B cell (primary cell): ENCODE data around the gene DNAJB6. TPM values are rescaled to one million over a fixed set of nuclear protein-coding genes. Genes with fewer than 3 reads are reported as not detected.

Experiments
- ATAC-seq: fragments of 200-7000 bp; cut with Tn5 transposase; one replicate; pipeline ENCODE4 v1.10.0; 2021; ENCODE audit warnings: low read depth, mild to moderate bottlenecking, moderate number of reproducible peaks, moderate library complexity
- CTCF ChIA-PET: fragments of 350-600 bp; sonication (Branson Sonifier 250); formaldehyde crosslinking; loops from one replicate; lab custom pipeline; 2021; ENCODE audit warnings: antibody characterized with exemption, inconsistent platforms; lab: Charles Lee
- POLR2A ChIA-PET: fragments of 350-600 bp; sonication (Branson Sonifier 250); formaldehyde crosslinking; loops from one replicate; lab custom pipeline; 2021; ENCODE audit warnings: antibody characterized with exemption; lab: Charles Lee
- DNase-seq: peaks from one replicate; pipeline ENCODE4 v3.0.0; 2013
- H2AFZ ChIP-seq: 2 replicates; pipeline ENCODE4 v1.6.1; 2012; ENCODE audit warnings: mild to moderate bottlenecking, low read depth, low read length; ENCODE audit not compliant: insufficient read depth, poor library complexity, severe bottlenecking
- H3K27ac ChIP-seq, 2 donors: 1 replicate in 1 of 2; 2 replicates in 1 of 2; pipeline ENCODE4 v1.5.1; 2012 to 2013; ENCODE audit warnings: low read length in 2 of 2, mild to moderate bottlenecking in 2 of 2, moderate library complexity in 1 of 2
- H3K27me3 ChIP-seq, 4 experiments: fragments of 200-600 bp in 1 of 4; sonication (generic) in 1 of 4; replicated peaks in 1 of 4; 1 replicate in 2 of 4; 2 replicates in 2 of 4; pipeline versions ENCODE4 v1.6.1 to v1.7.0; 2013 to 2016; ENCODE audit warnings: low read length in 3 of 4, mild to moderate bottlenecking in 2 of 4, mixed read lengths in 1 of 4, moderate library complexity in 1 of 4; ENCODE audit not compliant: insufficient read depth in 4 of 4, control insufficient read depth in 3 of 4; ENCODE audit errors: control extremely low read depth in 1 of 4
- H3K36me3 ChIP-seq, 2 experiments: replicated peaks in 1 of 2; 1 replicate in 1 of 2; 2 replicates in 1 of 2; pipeline versions ENCODE4 v1.6.1 to v1.7.1; 2013; ENCODE audit warnings: low read length in 1 of 2; ENCODE audit not compliant: insufficient read depth in 2 of 2, control insufficient read depth in 1 of 2; ENCODE audit errors: control extremely low read depth in 1 of 2, extremely low read depth in 1 of 2
- H3K4me1 ChIP-seq, 2 donors: fragments of 200-600 bp in 1 of 2; sonication (generic) in 1 of 2; 1 replicate in 1 of 2; 2 replicates in 1 of 2; pipeline versions ENCODE4 v1.5.1 to v1.6.1; 2013 to 2017; ENCODE audit warnings: low read length in 2 of 2; ENCODE audit not compliant: control insufficient read depth in 2 of 2, insufficient read depth in 2 of 2
- H3K4me2 ChIP-seq: replicated peaks from 2 replicates; pipeline ENCODE3; 2012; ENCODE audit warnings: mild to moderate bottlenecking, low read depth, low read length; ENCODE audit not compliant: poor library complexity, severe bottlenecking
- H3K4me3 ChIP-seq, 5 experiments: fragments of 200-600 bp in 1 of 5; sonication (generic) in 1 of 5; 1 replicate in 3 of 5; 2 replicates in 2 of 5; pipeline versions ENCODE4 v1.5.1 to v1.7.0; 2011 to 2016; ENCODE audit warnings: low read length in 4 of 5, mild to moderate bottlenecking in 4 of 5, low read depth in 2 of 5, control low read depth in 1 of 5, moderate library complexity in 1 of 5; ENCODE audit not compliant: insufficient read depth in 1 of 5; ENCODE audit errors: control extremely low read depth in 1 of 5, extremely low read depth in 1 of 5
- H3K79me2 ChIP-seq: fragments of 200-600 bp; sonication (generic); one replicate; pipeline ENCODE4 v1.6.0; 2016; ENCODE audit warnings: low read length; ENCODE audit not compliant: control insufficient read depth, insufficient read depth
- H3K9ac ChIP-seq: fragments of 200-600 bp; sonication (generic); 2 replicates; pipeline ENCODE4 v1.6.1; 2017; ENCODE audit warnings: mild to moderate bottlenecking, low read length, moderate library complexity
- H3K9me3 ChIP-seq, 3 donors: one replicate each; pipeline versions ENCODE4 v1.6.1 to v1.7.1; 2013; ENCODE audit warnings: low read length in 2 of 3; ENCODE audit not compliant: control insufficient read depth in 2 of 3, insufficient read depth in 1 of 3; ENCODE audit errors: control extremely low read depth in 1 of 3
- H4K20me1 ChIP-seq: 2 replicates; pipeline ENCODE4 v1.6.0; 2012; ENCODE audit warnings: mild to moderate bottlenecking, low read length; ENCODE audit not compliant: insufficient read depth, control insufficient read depth, poor library complexity, severe bottlenecking
- H3K27ac Mint-ChIP-seq: one replicate; pipeline ENCODE4 v1.8.0; 2021; ENCODE audit warnings: mixed read lengths
- H3K27me3 Mint-ChIP-seq: one replicate; pipeline ENCODE4 v1.8.0; 2021; ENCODE audit warnings: mixed read lengths
- H3K4me1 Mint-ChIP-seq: one replicate; pipeline ENCODE4 v1.8.0; 2021; ENCODE audit warnings: mixed read lengths
- H3K4me3 Mint-ChIP-seq: one replicate; pipeline ENCODE4 v1.8.0; 2021; ENCODE audit warnings: mixed read lengths
- H3K9me3 Mint-ChIP-seq: one replicate; pipeline ENCODE4 v1.8.0; 2022; ENCODE audit warnings: mixed read lengths; ENCODE audit not compliant: insufficient read depth
- EZH2 ChIP-seq: IDR thresholded peaks from 2 replicates; pipeline ENCODE4 v1.6.1; 2012; ENCODE audit warnings: borderline replicate concordance, low read depth, mild to moderate bottlenecking, moderate library complexity, low read length; ENCODE audit not compliant: insufficient read depth, poor library complexity, severe bottlenecking
- WGBS: methylation state at CpG from one replicate; pipeline ENCODE4 v1.1.5; 2013; ENCODE audit warnings: missing lambda C conversion rate; ENCODE audit not compliant: insufficient coverage; 5-methylcytosine and 5-hydroxymethylcytosine counted together
- intact Hi-C: fragments of 100-400 bp; cut with micrococcal nuclease; formaldehyde crosslinking; loops from one replicate; pipeline ENCODE4 v1.10.0; 2022
- polyA plus RNA-seq: library from polyadenylated mRNA; depleted of rRNA; stranded (reverse); fragments of >200 nt; gene quantifications from 2 replicates; pipeline ENCODE4 v1.2.3, GENCODE V29; 2012
- total RNA-seq, 2 donors: library from RNA; stranded (reverse); fragments of 120-200 nt in 1 of 2; gene quantifications; 1 replicate in 1 of 2; 2 replicates in 1 of 2; pipeline versions ENCODE4 v1.2.3 to v1.2.4, GENCODE V29; 2013 to 2022
- TF ChIP-seq, protein P1 (sequence below): fragments of 200-600 bp; IDR thresholded peaks from one replicate; pipeline ENCODE4 v1.8.0; 2022; ENCODE audit warnings: antibody characterized with exemption, mild to moderate bottlenecking

DNAJB6 gene
- total and polyA plus RNA-seq, 2 donors (not counting 1 experiment from before 2014, with no cell fraction given), result 22.4 to 116 TPM

DNA sequence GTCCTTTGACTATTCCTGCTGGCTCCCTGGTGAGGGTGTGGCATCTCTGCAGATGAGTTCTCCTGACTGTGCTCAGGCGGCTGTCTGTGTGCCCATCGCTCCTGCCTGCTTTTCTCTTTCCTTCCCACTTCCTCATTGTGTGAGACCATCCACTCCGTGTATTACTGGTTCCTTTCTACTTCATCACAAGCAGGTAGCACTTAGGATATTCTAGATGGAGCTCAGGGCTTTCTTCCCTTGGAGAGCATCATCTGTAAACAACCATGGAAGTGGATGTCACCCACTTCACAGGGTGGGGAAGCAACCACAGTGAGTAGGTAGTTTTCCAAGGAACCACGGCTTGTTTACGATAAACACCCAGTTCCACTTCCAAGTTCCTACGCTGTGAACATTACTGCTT, 15.7 kb downstream of the DNAJB6 start:
- Histone ChIP-seq H3K4me3 (no peak overlapping the region), H3K9ac (peak overlapping the region; percentile 17), H3K4me2 (peak overlapping the region; percentile 34), H3K27ac (peak overlapping the region in 1 of 2 donors; percentile 1), H2AFZ (no peak overlapping the region), H3K79me2 (peaks cover 100% of the 10 kb centered on the region), H3K36me3 (peaks cover 2 to 16% of the 10 kb centered on the region in 2 experiments), H3K9me3 (no peaks in the 10 kb centered on the region), H3K27me3 (no peaks in the 10 kb centered on the region), H4K20me1 (peaks cover 98% of the 10 kb centered on the region), H3K4me1 (peaks cover 24 to 43% of the 10 kb centered on the region in 2 donors)
- TF ChIP-seq, protein P1, sequence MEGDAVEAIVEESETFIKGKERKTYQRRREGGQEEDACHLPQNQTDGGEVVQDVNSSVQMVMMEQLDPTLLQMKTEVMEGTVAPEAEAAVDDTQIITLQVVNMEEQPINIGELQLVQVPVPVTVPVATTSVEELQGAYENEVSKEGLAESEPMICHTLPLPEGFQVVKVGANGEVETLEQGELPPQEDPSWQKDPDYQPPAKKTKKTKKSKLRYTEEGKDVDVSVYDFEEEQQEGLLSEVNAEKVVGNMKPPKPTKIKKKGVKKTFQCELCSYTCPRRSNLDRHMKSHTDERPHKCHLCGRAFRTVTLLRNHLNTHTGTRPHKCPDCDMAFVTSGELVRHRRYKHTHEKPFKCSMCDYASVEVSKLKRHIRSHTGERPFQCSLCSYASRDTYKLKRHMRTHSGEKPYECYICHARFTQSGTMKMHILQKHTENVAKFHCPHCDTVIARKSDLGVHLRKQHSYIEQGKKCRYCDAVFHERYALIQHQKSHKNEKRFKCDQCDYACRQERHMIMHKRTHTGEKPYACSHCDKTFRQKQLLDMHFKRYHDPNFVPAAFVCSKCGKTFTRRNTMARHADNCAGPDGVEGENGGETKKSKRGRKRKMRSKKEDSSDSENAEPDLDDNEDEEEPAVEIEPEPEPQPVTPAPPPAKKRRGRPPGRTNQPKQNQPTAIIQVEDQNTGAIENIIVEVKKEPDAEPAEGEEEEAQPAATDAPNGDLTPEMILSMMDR, result no peak
- TF ChIP-seq EZH2, result no peak
- H3K9me3 Mint-ChIP-seq, result no peaks in the 10 kb centered on the region
- peaks cover 70% of the 10 kb centered on the region for H3K4me1 Mint-ChIP-seq
- H3K27me3 Mint-ChIP-seq, result no peaks in the 10 kb centered on the region
- POLR2A ChIA-PET, result interaction anchor here (0.6 kb wide), 1 partner anchor 56 kb away, joined by 4 read pairs; no protein-coding TSS in a partner anchor
- intact Hi-C loops, result no loop called here
- DNase-seq, result no peak
- WGBS, result 0% methylated on average over 1 of the region's 6 CpGs
- CTCF ChIA-PET, result no interaction called here
- no peak for ATAC-seq
- peak overlapping the region; percentile 22 for H3K27ac Mint-ChIP-seq
- peak overlapping the region; percentile 62 for H3K4me3 Mint-ChIP-seq

GRCh38 chr7:157355784-157356511, 19.1 kb downstream of the DNAJB6 start:
- H3K4me3 ChIP-seq, result no peak overlapping the region
- Mint-ChIP-seq H3K27ac (peak overlapping the region; percentile 26), H3K9me3 (no peaks in the 10 kb centered on the region), H3K4me1 (peaks cover 58% of the 10 kb centered on the region), H3K4me3 (peak overlapping the region; percentile 26), H3K27me3 (no peaks in the 10 kb centered on the region)
- ChIA-PET POLR2A (no interaction called here), CTCF (no interaction called here)
- TF ChIP-seq, protein P1, result no peak
- no peak for TF ChIP-seq EZH2
- no peak for DNase-seq
- WGBS, result 88% methylated on average over 5 of the region's 15 CpGs
- peaks cover 18 to 38% of the 10 kb centered on the region in 2 donors for H3K4me1 ChIP-seq
- peaks cover 96% of the 10 kb centered on the region for H4K20me1 ChIP-seq
- no peak for ATAC-seq
- H3K27ac ChIP-seq, result no peak overlapping the region
- no peak overlapping the region for H3K4me2 ChIP-seq
- H3K36me3 ChIP-seq, result peaks cover 0 to 33% of the 10 kb centered on the region in 2 experiments
- no peak overlapping the region for H2AFZ ChIP-seq
- intact Hi-C loops, result no loop called here
- peaks cover 99% of the 10 kb centered on the region for H3K79me2 ChIP-seq
- no peaks in the 10 kb centered on the region for H3K9me3 ChIP-seq
- no peaks in the 10 kb centered on the region for H3K27me3 ChIP-seq
- H3K9ac ChIP-seq, result no peak overlapping the region
